Mucosa of rectum (tissue), 2 donors: ENCODE data around the gene CHMP3.
"Not testable (repeated sequence)": the region's sequence is repeated elsewhere in the genome, so short reads cannot be mapped to it uniquely, and the experiment has no call there.

Experiments
- H3K27ac ChIP-seq, 2 donors: one replicate each; pipeline ENCODE4 v1.7.0; 2013; ENCODE audit warnings: inconsistent platforms in 2 of 2, low read depth in 2 of 2, low read length in 2 of 2
- H3K27me3 ChIP-seq, 2 donors: one replicate each; pipeline ENCODE4 v1.7.0; 2013; ENCODE audit warnings: low read length in 2 of 2; ENCODE audit not compliant: control insufficient read depth in 2 of 2, insufficient read depth in 2 of 2
- H3K36me3 ChIP-seq, 2 donors: one replicate each; pipeline ENCODE4 v1.7.0; 2013; ENCODE audit warnings: low read length in 2 of 2; ENCODE audit not compliant: control insufficient read depth in 2 of 2, insufficient read depth in 2 of 2
- H3K4me1 ChIP-seq, 2 donors: one replicate each; pipeline ENCODE4 v1.7.0; 2013; ENCODE audit warnings: low read length in 2 of 2, mild to moderate bottlenecking in 1 of 2; ENCODE audit not compliant: control insufficient read depth in 2 of 2, insufficient read depth in 2 of 2
- H3K4me3 ChIP-seq, 2 donors: one replicate each; pipeline ENCODE4 v1.7.0; 2013; ENCODE audit warnings: low read length in 2 of 2
- H3K9ac ChIP-seq, 2 donors: one replicate each; pipeline ENCODE4 v1.7.0; 2013; ENCODE audit warnings: low read length in 2 of 2, low read depth in 1 of 2, mild to moderate bottlenecking in 1 of 2
- H3K9me3 ChIP-seq, 2 donors: one replicate each; pipeline ENCODE4 v1.7.0; 2013; ENCODE audit warnings: low read length in 2 of 2; ENCODE audit not compliant: control insufficient read depth in 2 of 2
- donor health status: healthy.
- donor health status: Normal muscosa, but diverticular disease.

CHMP3 gene

DNA sequence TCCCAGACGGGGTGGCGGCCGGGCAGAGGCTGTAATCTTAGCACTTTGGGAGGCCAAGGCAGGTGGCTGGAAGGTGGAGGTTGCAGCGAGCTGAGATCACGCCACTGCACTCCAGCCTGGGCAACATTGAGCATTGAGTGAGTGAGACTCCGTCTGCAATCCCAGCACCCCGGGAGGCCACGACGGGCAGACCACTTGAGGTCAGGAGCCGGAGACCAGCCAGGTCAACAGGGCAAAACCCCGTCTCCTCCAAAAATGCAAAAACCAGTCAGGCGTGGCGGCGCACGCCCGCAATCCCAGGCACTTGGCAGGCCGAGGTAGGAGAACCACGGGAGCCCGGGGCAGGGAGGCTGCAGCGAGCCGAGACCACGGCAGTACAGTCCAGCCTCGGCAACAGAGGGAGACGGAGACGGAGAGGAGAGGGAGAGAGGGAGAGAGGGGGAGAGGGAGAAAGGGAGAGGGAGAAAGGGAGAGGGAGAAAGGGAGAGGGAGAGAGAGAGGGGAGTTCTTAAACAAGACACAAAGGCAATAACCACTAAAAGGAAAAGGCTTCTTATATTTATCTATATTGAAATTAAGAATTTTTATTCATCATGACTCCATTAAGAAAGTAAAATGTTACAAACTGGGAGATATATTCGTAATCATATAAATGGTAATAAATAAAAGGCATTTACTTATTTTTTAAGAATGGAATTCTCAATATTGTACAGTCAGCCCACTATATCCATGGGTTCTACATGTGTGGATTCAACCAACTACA lies 13.1 kb downstream of the CHMP3 start:
- H3K4me3 ChIP-seq, H3K27ac ChIP-seq, H3K9me3 ChIP-seq, H3K27me3 ChIP-seq, H3K4me1 ChIP-seq, H3K9ac ChIP-seq, H3K36me3 ChIP-seq: not testable (repeated sequence)

GRCh38 chr2:86549440-86549839 lies 13.8 kb downstream of the CHMP3 start:
- not testable (repeated sequence) for H3K4me3 ChIP-seq, H3K36me3 ChIP-seq, H3K9ac ChIP-seq, H3K27ac ChIP-seq, H3K9me3 ChIP-seq, H3K27me3 ChIP-seq, H3K4me1 ChIP-seq

DNA sequence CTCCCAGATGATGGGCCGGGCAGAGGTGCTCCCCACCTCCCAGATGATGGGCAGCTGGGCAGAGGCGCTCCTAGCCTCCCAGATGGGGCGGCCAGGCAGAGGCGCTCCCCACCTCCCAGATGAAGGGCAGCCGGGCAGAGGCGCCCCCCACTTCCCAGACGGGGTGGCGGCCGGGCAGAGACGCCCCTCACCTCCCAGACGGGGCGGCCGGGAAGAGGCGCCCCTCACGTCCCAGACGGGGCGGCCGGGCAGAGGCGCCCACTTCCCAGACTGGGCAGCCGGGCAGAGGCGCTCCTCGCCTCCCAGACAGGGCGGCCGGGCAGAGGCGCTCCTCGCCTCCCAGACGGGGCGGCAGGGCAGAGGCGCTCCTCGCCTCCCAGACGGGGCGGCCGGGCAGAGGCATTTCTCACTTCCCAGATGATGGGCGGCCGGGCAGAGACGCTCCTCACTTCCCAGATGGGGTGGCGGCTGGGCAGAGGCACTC lies 14.3 kb downstream of the CHMP3 start:
- H3K9ac ChIP-seq, H3K4me3 ChIP-seq, H3K9me3 ChIP-seq, H3K4me1 ChIP-seq, H3K27ac ChIP-seq, H3K36me3 ChIP-seq, H3K27me3 ChIP-seq: not testable (repeated sequence)

DNA sequence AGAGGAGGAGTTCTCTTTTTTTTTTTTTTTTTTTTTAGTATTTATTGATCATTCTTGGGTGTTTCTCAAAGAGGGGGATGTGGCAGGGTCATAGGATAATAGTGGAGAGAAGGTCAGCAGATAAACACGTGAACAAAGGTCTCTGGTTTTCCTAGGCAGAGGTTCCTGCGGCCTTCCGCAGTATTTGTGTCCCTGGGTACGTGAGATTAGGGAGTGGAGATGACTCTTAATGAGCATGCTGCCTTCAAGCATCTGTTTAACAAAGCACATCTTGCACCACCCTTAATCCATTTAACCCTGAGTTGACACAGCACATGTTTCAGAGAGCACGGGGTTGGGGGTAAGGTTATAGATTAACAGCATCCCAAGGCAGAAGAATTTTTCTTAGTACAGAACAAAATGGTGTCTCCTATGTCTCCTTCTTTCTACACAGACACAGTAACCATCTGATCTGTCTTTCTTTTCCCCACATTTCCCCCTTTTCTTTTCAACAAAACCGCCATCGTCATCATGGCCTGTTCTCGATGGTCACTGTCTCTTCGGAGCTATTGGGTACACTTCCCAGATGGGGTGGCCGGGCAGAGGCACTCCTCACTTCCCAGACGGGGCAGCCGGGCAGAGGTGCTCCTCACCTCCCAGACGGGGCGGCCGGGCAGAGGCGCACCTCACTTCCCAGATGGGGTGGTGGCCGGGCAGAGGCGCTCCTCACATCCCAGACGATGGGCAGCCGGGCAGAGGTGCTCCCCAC lies 14.9 kb downstream of the CHMP3 start:
- not testable (repeated sequence) for H3K27ac ChIP-seq, H3K4me1 ChIP-seq, H3K9me3 ChIP-seq

GRCh38 chr2:86545296-86545924 lies 17.8 kb downstream of the CHMP3 start:
- H3K4me1 ChIP-seq, H3K9me3 ChIP-seq, H3K9ac ChIP-seq, H3K27me3 ChIP-seq, H3K4me3 ChIP-seq, H3K36me3 ChIP-seq, H3K27ac ChIP-seq: not testable (repeated sequence)

More for the DNA sequence above, 14.9 kb downstream of the CHMP3 start:
- not testable (repeated sequence) for H3K36me3 ChIP-seq, H3K9ac ChIP-seq, H3K4me3 ChIP-seq, H3K27me3 ChIP-seq

- not testable (repeated sequence) for H3K9me3 ChIP-seq, H3K27ac ChIP-seq, H3K27me3 ChIP-seq, H3K4me3 ChIP-seq, H3K4me1 ChIP-seq, H3K9ac ChIP-seq, H3K36me3 ChIP-seq
These were observed 18.8 kb downstream of the CHMP3 start for GRCh38 chr2:86544278-86545099.

- H3K27me3 ChIP-seq: no peaks in the 10 kb centered on the region
- H3K36me3 ChIP-seq: peaks cover 0 to 2% of the 10 kb centered on the region in 2 donors
- H3K9me3 ChIP-seq: peaks cover 0 to 3% of the 10 kb centered on the region in 2 donors
- H3K4me1 ChIP-seq: no peaks in the 10 kb centered on the region
- no peak overlapping the region for H3K27ac ChIP-seq
- no peak overlapping the region for H3K9ac ChIP-seq
- no peak overlapping the region for H3K4me3 ChIP-seq
These were observed 19.4 kb downstream of the CHMP3 start for GRCh38 chr2:86543793-86544192.

DNA sequence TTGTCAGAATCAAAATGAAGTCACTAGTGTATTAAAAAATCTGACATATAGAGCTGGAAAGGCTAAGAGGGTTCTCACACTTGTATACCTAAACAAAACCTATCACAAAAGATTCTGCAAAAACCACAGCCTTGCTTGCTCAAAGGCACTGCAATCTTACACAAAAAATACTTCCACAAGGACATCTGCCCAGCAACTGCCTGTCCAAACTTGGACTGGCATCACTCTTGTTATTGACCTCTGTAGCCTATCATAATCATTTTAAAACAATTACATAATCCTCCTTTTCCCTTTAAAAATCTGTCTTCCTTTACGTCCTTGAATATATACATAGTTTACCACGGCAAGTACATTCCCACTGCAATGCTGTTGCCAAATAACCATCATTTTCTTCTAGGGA lies 19.9 kb downstream of the CHMP3 start:
- no peaks in the 10 kb centered on the region for H3K4me1 ChIP-seq
- H3K27ac ChIP-seq: no peak overlapping the region
- H3K9me3 ChIP-seq: peaks cover 0 to 3% of the 10 kb centered on the region in 2 donors
- no peaks in the 10 kb centered on the region for H3K27me3 ChIP-seq
- H3K9ac ChIP-seq: no peak overlapping the region
- H3K36me3 ChIP-seq: peaks cover 0 to 2% of the 10 kb centered on the region in 2 donors
- no peak overlapping the region for H3K4me3 ChIP-seq

DNA sequence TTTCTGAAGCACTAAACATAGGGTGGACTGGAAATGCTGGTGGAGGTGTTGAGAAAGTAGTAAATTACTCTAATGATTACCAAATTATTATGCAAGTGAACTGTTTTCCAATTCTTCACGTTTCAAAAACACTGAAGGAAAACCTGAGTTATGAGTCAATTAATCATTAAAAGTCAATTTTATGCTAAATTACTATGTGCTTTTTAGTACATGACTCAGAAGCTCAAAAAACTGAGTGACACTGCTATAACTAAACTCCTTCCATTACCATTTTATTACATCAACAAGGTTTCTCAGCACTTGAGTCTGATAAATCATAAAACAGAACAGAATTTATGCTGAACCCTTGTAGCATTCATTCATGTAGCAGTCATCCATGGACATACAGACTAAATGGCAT lies 20.4 kb downstream of the CHMP3 start:
- Histone ChIP-seq H3K9me3 (peaks cover 0 to 2% of the 10 kb centered on the region in 2 donors), H3K9ac (no peak overlapping the region), H3K4me1 (no peaks in the 10 kb centered on the region), H3K36me3 (peaks cover 0 to 2% of the 10 kb centered on the region in 2 donors), H3K4me3 (no peak overlapping the region), H3K27ac (no peak overlapping the region), H3K27me3 (no peaks in the 10 kb centered on the region)
